ENCODE data around the gene ARHGAP24. TPM values are rescaled to one million over a fixed set of nuclear protein-coding genes. Genes with fewer than 3 reads are reported as not detected.

The ARHGAP24 gene
- total and polyA plus RNA-seq, 2 donors (not counting 1 experiment from before 2014, with no cell fraction given), result 48.4 to 141 TPM

DNA sequence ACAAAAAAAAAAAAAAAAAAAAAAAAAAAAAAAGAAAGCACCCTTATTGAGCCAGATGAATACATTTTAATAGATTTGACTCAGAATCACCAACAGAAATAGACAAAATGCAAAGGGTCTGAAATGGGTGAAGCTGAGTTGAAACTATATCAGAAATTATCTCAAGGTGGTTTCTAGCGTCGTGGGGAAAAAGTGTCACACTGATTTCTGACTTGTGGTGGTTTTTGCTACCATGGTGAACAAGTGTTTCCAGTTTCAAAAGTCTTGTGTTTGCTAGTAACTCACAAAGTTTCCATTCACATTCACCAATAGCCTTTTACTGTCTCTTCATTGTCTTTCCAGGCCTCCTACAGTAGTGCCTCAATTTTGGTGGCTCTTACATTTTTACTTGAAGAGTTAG is 135.5 kb downstream of the ARHGAP24 start:
- no peaks in the 10 kb centered on the region for H3K27me3 ChIP-seq (replicated peaks in 1 of 4; ENCODE audit: control extremely low read depth in 1 of 4, control insufficient read depth in 3 of 4, insufficient read depth in 4 of 4, low read length in 3 of 4)
- peak overlapping the region; percentile 81 to 91 for H3K27ac ChIP-seq (ENCODE audit: low read length in 2 of 2)
- H3K4me2 ChIP-seq (replicated peaks; ENCODE audit: low read depth, low read length, poor library complexity, severe bottlenecking), result no peak overlapping the region
- ChIA-PET POLR2A (interaction anchor here (0.7 kb wide), 3 partner anchors 15 to 310 kb away, joined by 3 to 10 read pairs (median 6); no protein-coding TSS in a partner anchor), CTCF (interaction anchor here (0.6 kb wide), 1 partner anchor 140 kb away, joined by 4 read pairs; no protein-coding TSS in a partner anchor)
- H3K9me3 ChIP-seq (ENCODE audit: control extremely low read depth in 1 of 3, control insufficient read depth in 2 of 3, insufficient read depth in 1 of 3, low read length in 2 of 3), result peaks cover 0 to 17% (median 4%) of the 10 kb centered on the region in 3 donors
- H3K36me3 ChIP-seq (replicated peaks in 1 of 2; ENCODE audit: control extremely low read depth in 1 of 2, control insufficient read depth in 1 of 2, extremely low read depth in 1 of 2, insufficient read depth in 2 of 2, low read length in 1 of 2), result peaks cover 0 to 13% of the 10 kb centered on the region in 2 experiments
- H3K4me3 ChIP-seq (ENCODE audit: control extremely low read depth in 1 of 5, extremely low read depth in 1 of 5, insufficient read depth in 1 of 5, low read depth in 2 of 5, low read length in 4 of 5), result no peak overlapping the region
- ATAC-seq (ENCODE audit: low read depth) (no peak), DNase-seq (peak; percentile 57)
- WGBS (ENCODE audit: insufficient coverage), result no CpG with 5 or more reads among the region's 2 CpGs
- no peak overlapping the region for H3K9ac ChIP-seq (ENCODE audit: low read length)
- H3K4me1 ChIP-seq (ENCODE audit: control insufficient read depth in 2 of 2, insufficient read depth in 2 of 2, low read length in 2 of 2), result peaks cover 28 to 40% of the 10 kb centered on the region in 2 donors
- Mint-ChIP-seq H3K4me3 (peak overlapping the region; percentile 18), H3K27ac (peak overlapping the region; percentile 80), H3K9me3 (ENCODE audit: insufficient read depth) (no peaks in the 10 kb centered on the region), H3K27me3 (no peaks in the 10 kb centered on the region), H3K4me1 (peaks cover 26% of the 10 kb centered on the region)
- no peak for TF ChIP-seq EZH2 (IDR thresholded peaks at IDR 0.05; ENCODE audit: borderline replicate concordance, insufficient read depth, low read depth, low read length, poor library complexity, severe bottlenecking)
- TF ChIP-seq, protein P1, sequence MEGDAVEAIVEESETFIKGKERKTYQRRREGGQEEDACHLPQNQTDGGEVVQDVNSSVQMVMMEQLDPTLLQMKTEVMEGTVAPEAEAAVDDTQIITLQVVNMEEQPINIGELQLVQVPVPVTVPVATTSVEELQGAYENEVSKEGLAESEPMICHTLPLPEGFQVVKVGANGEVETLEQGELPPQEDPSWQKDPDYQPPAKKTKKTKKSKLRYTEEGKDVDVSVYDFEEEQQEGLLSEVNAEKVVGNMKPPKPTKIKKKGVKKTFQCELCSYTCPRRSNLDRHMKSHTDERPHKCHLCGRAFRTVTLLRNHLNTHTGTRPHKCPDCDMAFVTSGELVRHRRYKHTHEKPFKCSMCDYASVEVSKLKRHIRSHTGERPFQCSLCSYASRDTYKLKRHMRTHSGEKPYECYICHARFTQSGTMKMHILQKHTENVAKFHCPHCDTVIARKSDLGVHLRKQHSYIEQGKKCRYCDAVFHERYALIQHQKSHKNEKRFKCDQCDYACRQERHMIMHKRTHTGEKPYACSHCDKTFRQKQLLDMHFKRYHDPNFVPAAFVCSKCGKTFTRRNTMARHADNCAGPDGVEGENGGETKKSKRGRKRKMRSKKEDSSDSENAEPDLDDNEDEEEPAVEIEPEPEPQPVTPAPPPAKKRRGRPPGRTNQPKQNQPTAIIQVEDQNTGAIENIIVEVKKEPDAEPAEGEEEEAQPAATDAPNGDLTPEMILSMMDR (IDR thresholded peaks at IDR 0.05), result no peak
- H2AFZ ChIP-seq (ENCODE audit: insufficient read depth, low read depth, low read length, poor library complexity, severe bottlenecking), result peak overlapping the region; percentile 5
- peaks cover 15% of the 10 kb centered on the region for H3K79me2 ChIP-seq (ENCODE audit: control insufficient read depth, insufficient read depth, low read length)
- intact Hi-C loops (cut with micrococcal nuclease), result no loop called here
- H4K20me1 ChIP-seq (ENCODE audit: control insufficient read depth, insufficient read depth, low read length, poor library complexity, severe bottlenecking), result no peaks in the 10 kb centered on the region

- Histone ChIP-seq H3K27me3 (replicated peaks in 1 of 4; ENCODE audit: control extremely low read depth in 1 of 4, control insufficient read depth in 3 of 4, insufficient read depth in 4 of 4, low read length in 3 of 4) (no peaks in the 10 kb centered on the region), H2AFZ (ENCODE audit: insufficient read depth, low read depth, low read length, poor library complexity, severe bottlenecking) (no peak overlapping the region), H3K36me3 (replicated peaks in 1 of 2; ENCODE audit: control extremely low read depth in 1 of 2, control insufficient read depth in 1 of 2, extremely low read depth in 1 of 2, insufficient read depth in 2 of 2, low read length in 1 of 2) (peaks cover 0 to 10% of the 10 kb centered on the region in 2 experiments), H3K9me3 (ENCODE audit: control extremely low read depth in 1 of 3, control insufficient read depth in 2 of 3, insufficient read depth in 1 of 3, low read length in 2 of 3) (peaks cover 0 to 16% (median 4%) of the 10 kb centered on the region in 3 donors), H4K20me1 (ENCODE audit: control insufficient read depth, insufficient read depth, low read length, poor library complexity, severe bottlenecking) (no peaks in the 10 kb centered on the region), H3K79me2 (ENCODE audit: control insufficient read depth, insufficient read depth, low read length) (peaks cover 15% of the 10 kb centered on the region), H3K4me3 (ENCODE audit: control extremely low read depth in 1 of 5, extremely low read depth in 1 of 5, insufficient read depth in 1 of 5, low read depth in 2 of 5, low read length in 4 of 5) (no peak overlapping the region), H3K27ac (ENCODE audit: low read length in 2 of 2) (peak overlapping the region; percentile 81 to 91), H3K4me1 (ENCODE audit: control insufficient read depth in 2 of 2, insufficient read depth in 2 of 2, low read length in 2 of 2) (peaks cover 31 to 40% of the 10 kb centered on the region in 2 donors), H3K4me2 (replicated peaks; ENCODE audit: low read depth, low read length, poor library complexity, severe bottlenecking) (no peak overlapping the region), H3K9ac (ENCODE audit: low read length) (no peak overlapping the region)
- CTCF ChIA-PET, result no interaction called here
- Mint-ChIP-seq H3K9me3 (ENCODE audit: insufficient read depth) (no peaks in the 10 kb centered on the region), H3K27ac (no peak overlapping the region), H3K4me3 (no peak overlapping the region), H3K4me1 (peaks cover 32% of the 10 kb centered on the region), H3K27me3 (no peaks in the 10 kb centered on the region)
- DNase-seq (no peak), ATAC-seq (ENCODE audit: low read depth) (no peak)
- intact Hi-C loops (cut with micrococcal nuclease), result no loop called here
- POLR2A ChIA-PET, result no interaction called here
- TF ChIP-seq, protein P1 (IDR thresholded peaks at IDR 0.05), result no peak
- no peak for TF ChIP-seq EZH2 (IDR thresholded peaks at IDR 0.05; ENCODE audit: borderline replicate concordance, insufficient read depth, low read depth, low read length, poor library complexity, severe bottlenecking)
Observed at GRCh38 chr4:85611661-85612060, 136.7 kb downstream of the ARHGAP24 start.
